Dedifferentiated amniotic fluid mesenchymal stem cell (primary cell): ENCODE data around the gene JHY.

ENCODE experiments used
- DNase-seq: peaks from one replicate; pipeline ENCODE4 v3.0.0-alpha.2; 2016; ENCODE audit errors: extremely low spot score

JHY gene

DNA sequence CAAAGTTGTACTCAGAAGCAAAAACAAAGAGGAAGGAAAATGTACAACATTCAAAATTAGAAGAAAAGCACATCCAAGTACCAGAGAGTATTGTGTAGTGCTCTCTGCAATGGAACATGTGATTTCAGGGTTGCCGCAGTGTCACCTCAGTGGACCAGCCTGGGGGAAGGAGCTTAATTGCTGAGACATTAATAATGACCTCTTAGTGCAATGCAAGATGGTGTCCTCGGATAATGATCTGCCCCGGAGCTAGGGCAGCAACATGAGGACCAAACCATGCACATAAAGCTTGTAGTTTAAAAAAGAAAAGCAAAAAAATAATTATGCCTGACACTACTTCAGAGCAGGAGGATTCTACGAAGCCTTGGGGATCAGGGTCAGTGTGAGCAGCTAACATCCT lies 11.3 kb upstream of the JHY start:
- DNase-seq: no peak

DNA sequence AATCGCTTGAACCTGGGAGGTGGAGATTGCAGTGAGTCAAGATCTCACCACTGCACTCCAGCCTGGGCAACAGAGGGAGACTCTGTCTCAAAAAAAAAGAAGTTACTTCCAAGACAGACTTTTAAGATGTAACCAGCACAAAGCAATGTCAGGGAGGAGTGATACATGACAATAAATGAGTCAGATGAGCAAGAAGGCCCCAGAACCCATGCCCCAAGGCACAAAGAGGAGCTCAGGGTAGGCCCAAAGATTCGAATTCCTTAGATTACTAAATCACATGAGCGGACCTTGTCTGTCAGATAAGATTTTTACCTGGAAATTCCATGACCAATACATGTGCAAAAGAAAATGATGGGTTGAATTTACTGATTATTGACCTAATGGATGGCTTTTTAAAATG lies 10.5 kb upstream of the JHY start:
- no peak for DNase-seq

GRCh38 chr11:122874991-122875390 lies 7.6 kb upstream of the JHY start:
- no peak for DNase-seq

DNA sequence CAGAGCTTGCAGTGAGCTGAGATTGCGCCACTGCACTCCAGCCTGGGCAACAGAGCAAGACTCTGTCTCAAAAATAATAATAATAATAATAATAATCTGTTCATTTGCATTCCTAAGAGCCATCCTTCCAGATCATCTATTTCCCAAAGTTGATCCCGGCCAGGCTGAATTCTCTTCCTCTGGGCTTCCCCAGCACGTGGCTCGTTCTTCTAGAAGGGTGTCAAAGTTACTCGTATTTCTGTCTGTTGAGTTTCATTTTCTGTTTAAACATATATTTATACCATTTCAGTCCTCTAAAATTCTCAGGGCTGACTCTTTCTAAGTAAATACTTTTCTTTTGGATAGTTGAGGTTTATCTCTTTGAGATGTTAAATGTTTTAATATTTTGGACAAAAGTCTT lies 4.8 kb upstream of the JHY start:
- no peak for DNase-seq

- DNase-seq: no peak
These were observed 2.8 kb upstream of the JHY start for GRCh38 chr11:122879785-122880184.

GRCh38 chr11:122882857-122883645 lies 492 bp downstream of the JHY start:
- DNase-seq: no peak

DNA sequence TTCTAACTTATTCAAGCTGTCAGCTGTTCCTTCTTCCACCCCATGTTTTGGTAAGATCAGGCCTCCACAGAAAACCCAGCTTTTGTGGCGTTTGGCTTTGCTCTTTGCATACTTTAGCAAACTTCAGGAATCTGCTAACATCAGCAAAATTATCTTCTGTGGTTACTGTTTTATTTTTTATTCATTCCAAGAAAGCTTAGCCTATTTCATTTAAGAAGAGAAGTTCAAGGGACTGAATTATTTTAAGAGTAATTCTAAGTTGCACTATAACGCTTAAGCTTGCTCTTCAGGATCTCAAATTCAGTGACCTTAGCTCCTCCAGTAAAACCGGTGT lies 1.1 kb downstream of the JHY start:
- DNase-seq: peak; percentile 77

DNA sequence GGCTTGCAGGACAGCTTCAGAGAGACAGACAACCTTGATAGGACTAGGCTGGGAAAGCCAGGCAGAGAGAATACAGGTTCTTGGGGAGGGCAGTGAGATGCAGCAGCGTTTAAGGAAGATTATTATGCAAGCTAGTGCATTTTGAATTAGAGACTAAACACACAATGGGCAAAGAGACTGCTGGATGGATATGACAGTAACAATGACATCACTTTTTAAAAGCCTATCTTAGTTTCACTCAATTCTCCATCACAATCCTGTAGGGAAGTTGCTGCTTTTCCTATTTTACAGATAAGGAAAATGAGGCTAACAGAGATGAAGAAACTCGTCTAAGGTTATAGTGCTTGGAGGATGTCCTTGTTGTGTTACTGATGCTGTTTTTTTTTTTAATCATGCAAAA lies 5.6 kb downstream of the JHY start:
- DNase-seq: no peak

DNA sequence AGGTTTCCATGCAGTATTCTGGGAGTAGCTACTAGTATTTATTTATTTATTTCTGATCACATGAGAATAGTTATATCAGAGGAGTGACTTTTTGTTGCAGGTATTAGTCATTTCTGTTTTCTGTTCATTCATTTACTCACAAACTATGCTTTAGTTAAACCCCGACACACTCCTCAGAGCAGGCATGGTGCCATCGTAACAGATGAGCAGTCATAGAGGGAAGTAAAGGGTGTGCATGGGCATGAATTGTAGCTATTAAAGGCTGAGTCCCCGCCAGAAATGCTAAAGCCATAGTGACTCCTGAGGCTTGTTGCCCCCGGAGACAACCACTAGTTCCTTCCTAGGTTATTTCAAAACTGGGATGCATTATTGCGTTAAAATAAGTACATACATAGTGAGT lies 10.6 kb downstream of the JHY start:
- no peak for DNase-seq

DNA sequence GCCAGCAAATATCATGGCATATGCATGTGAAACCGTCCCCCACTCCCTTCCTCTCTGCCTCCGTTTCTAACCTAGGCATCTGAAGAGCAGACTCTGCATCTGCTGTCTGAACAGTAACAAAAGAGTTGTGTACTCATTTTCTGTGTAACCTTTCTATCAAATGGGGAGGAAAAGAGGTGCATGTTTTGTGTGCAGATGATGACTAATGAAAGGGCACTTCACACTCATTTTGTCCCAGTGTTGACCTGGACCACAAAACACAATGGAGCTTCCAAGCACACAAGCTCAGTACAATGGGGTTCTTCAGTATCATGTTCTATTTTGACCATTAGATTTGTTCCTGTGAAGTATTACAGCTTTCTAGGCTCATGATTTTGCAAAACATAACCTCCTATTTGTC lies 13.0 kb downstream of the JHY start:
- DNase-seq: no peak

GRCh38 chr11:122897606-122898210 lies 15.1 kb downstream of the JHY start:
- DNase-seq: no peak

DNA sequence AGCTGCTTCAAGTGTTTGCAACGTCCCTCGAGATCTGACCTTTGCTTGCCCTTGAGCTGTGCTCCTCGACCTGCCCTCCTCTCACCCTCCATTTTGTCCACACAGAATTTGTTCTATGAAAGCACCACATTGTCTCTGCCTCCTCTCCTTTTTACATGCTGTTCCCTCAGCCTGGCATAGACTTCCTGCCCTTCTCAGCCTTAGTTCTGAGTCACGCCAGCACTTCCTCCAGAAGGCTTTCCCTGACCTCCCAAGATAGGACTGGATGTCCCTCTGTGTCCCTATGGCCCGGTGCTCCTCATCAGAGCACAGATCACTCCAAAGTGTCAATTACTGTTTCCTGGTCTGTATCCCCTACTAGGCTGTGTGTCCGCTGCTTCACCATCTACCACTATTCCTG lies 16.2 kb downstream of the JHY start:
- DNase-seq: no peak

DNA sequence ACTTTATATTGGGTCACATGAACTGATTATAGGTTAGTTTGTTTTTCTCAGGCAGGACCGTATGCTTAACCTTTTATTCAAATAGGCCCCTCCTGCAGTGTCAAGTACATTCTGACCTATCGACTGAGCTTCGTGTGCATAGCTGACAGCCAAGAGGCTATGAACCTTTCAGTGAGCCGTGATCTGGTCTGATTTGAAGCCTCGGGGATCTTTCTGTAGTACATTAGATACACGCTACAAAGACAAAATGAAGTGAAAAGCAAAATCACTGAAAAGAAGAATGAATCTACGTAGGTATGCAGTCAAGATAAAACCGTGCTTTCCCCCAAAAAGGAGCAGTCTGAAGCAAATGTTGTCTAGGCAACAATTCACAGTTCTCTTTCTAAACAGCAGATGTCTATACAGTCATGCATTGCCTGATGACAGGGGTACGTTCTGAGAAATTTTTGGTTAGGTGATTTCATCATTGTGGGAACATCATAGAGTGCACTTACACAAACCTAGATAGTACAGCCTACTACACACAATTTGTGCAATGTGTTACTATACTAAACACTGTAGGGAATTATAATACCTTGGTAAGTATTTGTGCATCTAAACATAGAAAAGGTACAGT lies 18.1 kb downstream of the JHY start:
- DNase-seq: no peak

GRCh38 chr11:122902951-122903350 lies 20.4 kb downstream of the JHY start:
- no peak for DNase-seq

- DNase-seq: no peak
These were observed 28.2 kb downstream of the JHY start for GRCh38 chr11:122910775-122911174.

DNA sequence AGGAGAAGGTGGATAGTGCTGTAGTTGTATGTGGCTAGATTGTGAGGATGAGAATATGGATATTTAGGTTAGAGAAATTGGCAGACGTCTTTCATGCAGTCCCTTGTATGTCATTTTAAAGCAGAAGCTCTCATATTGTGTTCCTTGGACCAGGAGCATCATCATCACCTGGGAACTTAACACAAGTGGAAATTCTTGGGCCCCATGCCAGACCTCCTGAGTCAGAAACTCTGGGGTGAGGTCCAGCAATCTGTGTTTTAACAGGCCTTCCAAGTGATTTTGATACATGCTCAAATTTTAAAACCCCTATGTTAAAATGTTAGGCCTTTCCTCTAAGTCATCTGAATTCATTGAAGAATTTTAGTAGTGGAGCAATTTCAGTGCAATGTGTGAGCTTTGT lies 34.8 kb downstream of the JHY start:
- no peak for DNase-seq

- no peak for DNase-seq
These were observed 36.2 kb downstream of the JHY start for GRCh38 chr11:122918734-122919133.

GRCh38 chr11:122920579-122920978 lies 38.0 kb downstream of the JHY start:
- no peak for DNase-seq

- DNase-seq: no peak
These were observed 40.3 kb downstream of the JHY start for GRCh38 chr11:122922893-122923292.

DNA sequence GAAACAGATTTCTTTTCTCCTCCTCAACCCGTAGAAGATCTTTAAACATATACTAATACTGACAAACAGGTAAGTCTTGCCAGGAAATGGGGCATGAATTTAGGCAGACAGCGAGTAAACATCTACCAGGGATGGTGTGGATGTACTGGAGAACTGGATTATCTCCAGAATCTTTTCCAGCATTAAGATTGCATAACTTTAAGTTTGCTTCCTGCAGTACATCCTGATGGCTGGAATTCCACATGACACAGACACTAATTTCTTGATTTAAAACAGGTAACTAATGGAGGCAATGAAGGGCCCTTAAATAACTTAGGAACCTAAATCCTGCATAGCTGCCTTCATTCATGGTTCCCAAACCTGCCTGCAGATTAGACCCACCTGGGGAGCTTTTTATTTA lies 40.7 kb downstream of the JHY start:
- no peak for DNase-seq

GRCh38 chr11:122931510-122931909 lies 49.0 kb downstream of the JHY start:
- no peak for DNase-seq

GRCh38 chr11:122933416-122933815 lies 50.9 kb downstream of the JHY start:
- no peak for DNase-seq

GRCh38 chr11:122937983-122938382 lies 55.4 kb downstream of the JHY start:
- DNase-seq: no peak
